ENCODE measurements around the gene NFASC.

GRCh38 chr1:205030896-205031295, 160.2 kb downstream of the NFASC start:
- no peak for TF ChIP-seq CTCF (IDR thresholded peaks at IDR 0.05)
- no peak for TF ChIP-seq POLR2A (IDR thresholded peaks at IDR 0.05)
- no peak for TF ChIP-seq EP300 (IDR thresholded peaks at IDR 0.05)
